Coronary artery (tissue), 2 donors: ENCODE data around the gene LUC7L3.

ENCODE experiments used
- DNase-seq: peaks from one replicate; pipeline ENCODE4 v3.0.0-alpha.2; 2017; ENCODE audit warnings: low spot score
- H3K27ac ChIP-seq, 2 donors: fragments of 200-600 bp; sonication (generic); one replicate each; pipeline ENCODE4 v1.5.1; 2016 to 2019
- H3K4me3 ChIP-seq: fragments of 200-600 bp; sonication (generic); 2 replicates; pipeline ENCODE4 v1.5.1; 2016; ENCODE audit warnings: mild to moderate bottlenecking, moderate library complexity
- CTCF ChIP-seq: fragments of 200-600 bp; sonication (generic); IDR thresholded peaks from one replicate; pipeline ENCODE4 v1.5.1; 2019; ENCODE audit warnings: antibody characterized with exemption

Gene LUC7L3

DNA sequence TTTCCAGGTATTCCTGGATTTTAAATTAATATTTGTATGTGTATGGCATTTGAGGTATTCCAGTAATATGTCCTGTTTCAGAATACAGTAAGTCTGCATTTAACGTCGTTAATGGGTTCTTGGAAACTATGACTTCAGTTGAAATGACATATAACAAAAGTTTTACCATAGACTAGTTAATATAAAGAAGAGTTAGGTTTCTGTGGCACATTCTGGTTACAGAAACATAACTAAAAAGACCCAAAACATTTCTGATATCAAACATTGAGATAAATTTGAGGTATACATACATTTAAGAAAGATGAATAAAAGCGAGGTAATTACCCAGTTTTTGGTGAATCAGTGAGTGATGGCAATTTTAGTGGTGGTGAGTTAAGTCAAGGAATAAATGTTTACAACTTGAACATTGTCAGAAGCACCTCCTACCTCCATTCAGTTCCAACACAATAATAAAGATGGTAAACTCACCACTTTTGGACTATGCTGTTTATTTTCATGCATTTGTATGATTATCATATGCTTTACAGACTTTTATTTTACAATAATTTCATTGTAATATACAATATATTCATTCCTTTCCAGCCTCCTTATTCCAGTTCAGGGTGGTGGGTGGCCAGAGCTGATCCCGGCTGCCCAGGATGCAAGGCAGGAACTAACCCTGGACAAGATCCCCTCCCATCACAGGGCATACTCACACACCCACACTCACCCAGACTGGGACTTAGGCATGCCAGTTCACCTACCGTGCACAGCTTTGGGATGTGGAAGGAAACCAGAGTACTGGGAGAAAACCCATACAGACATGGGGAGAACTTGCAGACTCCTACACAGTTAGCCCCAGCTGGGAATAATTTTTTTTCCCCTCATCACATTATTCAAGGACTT is 9.7 kb downstream of the LUC7L3 start:
- DNase-seq: no peak
- Histone ChIP-seq H3K4me3 (no peak overlapping the region), H3K27ac (no peak overlapping the region)
- TF ChIP-seq CTCF: no peak

DNA sequence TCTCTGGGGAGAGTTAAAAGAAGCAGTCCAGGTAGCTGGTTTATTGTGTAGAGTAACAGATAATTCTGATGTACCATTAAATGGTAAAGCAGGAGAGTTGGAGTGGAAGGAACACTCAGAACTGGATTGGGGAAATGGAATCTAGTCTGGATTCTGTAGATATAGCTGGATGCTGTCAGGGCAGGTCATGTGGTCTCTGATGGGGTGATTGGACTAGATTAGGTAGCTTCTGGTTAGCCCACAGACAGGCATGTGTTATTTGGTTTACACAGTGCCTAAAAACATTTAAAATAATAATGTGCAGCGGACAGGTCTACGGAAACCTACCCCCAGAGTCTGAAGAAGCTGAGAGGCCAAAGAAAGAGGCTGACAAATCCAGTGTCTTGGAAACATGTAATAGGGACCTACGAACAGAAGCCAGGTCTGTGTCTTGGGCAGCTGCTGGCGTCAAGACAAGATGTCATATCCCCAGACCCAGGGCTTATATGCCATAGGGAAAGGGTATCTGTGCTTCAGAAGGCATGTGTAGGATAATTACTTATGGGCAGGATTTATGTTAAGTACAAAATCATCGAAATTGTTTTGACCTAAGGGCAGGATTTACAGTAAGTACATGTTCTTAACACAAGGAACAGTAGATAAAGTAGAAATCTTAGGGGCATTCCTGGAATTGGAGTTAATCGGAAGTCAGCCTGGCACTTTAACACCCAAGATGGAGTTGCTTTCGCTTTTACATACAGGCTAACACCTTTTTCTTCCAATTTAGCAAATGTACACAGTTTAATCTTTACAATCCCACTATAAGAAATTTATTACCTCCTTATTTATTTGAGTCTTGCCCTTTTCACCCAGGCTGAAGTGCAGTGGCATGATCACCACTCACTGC is 12.4 kb downstream of the LUC7L3 start:
- DNase-seq: no peak
- TF ChIP-seq CTCF: no peak
- Histone ChIP-seq H3K4me3 (no peak overlapping the region), H3K27ac (no peak overlapping the region)

DNA sequence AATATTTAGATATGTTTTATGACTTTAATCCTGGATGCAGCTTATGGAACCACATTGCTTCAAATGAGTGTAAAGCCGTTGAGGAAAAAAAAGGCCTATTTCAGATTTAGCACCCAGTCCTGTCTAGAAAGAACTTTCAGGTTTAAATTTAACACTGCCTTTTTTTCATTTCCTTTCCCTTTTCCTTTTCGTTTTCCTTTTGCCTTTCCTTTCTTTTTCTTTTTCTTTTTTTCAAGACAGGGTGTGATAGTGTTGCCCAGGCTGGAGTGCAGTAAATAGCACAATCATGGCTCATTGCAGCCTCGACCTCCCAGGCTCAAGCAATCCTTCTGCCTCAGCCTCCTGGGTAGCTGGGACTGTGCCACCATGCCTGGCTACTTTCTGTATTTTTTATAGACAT is 15.9 kb downstream of the LUC7L3 start:
- Histone ChIP-seq H3K27ac (no peak overlapping the region), H3K4me3 (no peak overlapping the region)
- no peak for DNase-seq
- TF ChIP-seq CTCF: no peak

DNA sequence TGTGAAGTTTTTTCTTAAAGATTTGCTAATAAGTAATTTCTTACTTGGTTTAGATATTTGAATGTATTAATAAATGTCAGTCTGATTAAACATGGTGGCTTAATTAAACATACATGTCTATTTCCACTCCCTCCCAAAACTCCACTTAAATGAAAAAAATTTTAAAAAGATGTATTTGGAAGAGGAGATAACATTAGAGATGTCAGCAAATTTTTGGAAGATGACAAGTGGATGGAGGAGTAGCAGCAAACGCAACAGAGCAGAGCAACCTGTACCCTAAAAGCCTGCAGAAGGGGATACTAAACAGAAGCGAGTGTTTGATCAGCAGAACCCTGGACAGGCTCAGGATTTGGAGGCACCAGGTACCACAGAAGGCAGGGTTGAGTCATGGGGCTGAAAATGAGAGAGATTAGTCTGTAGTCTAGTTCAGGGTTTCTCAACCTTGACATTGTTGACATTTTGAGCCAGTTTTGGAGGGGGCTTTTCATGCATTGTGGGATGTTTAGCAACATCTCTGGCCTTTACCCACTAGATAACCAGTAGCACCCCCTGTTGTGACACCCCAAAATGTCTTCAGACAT is 17.8 kb downstream of the LUC7L3 start:
- DNase-seq: no peak
- H3K4me3 ChIP-seq: no peak overlapping the region
- H3K27ac ChIP-seq: no peak overlapping the region
- no peak for TF ChIP-seq CTCF

DNA sequence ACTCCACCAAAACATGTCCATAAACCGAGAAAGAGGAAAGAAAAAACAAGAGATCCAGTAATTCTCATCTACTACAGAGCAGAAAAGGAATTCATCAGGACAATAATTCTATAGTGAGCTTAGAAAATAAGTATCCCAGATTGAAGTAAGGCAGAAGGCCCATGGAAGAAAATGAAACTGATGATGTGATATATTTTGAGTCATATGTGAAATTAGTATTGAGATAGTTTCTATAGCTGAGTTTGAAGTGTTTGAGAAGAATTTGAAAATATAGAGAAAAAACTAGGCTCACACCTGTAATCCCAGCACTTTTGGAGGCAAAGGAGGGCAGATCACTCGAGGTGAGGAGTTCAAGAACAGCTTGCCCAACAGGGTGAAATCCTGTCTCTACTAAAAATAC is 19.7 kb downstream of the LUC7L3 start:
- no peak overlapping the region for H3K4me3 ChIP-seq
- no peak for DNase-seq
- TF ChIP-seq CTCF: no peak
- no peak overlapping the region for H3K27ac ChIP-seq

DNA sequence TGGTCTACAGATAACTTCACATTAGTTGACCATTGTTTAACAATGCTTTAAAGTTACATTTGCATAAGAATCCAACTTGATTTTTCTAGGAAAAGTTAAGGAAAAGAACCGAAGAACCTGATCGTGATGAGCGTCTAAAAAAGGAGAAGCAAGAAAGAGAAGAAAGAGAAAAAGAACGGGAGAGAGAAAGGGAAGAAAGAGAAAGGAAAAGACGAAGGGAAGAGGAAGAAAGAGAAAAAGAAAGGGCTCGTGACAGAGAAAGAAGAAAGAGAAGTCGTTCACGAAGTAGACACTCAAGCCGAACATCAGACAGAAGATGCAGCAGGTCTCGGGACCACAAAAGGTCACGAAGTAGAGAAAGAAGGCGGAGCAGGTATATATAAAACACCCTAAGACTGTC is 26.2 kb downstream of the LUC7L3 start:
- Histone ChIP-seq H3K27ac (no peak overlapping the region), H3K4me3 (no peak overlapping the region)
- TF ChIP-seq CTCF: no peak
- no peak for DNase-seq
